H1 (cell line): Measurements from ENCODE around the gene NSUN6.

ENCODE experiments used
- TBP ChIP-seq: IDR thresholded peaks from 2 replicates; pipeline ENCODE4 v1.6.1; 2011; ENCODE audit warnings: low read depth, low read length, improper control_type of control experiment
- TF ChIP-seq, protein P1 (sequence below), 3 experiments: IDR thresholded peaks; 1 replicate in 2 of 3; 2 replicates in 1 of 3; pipeline versions ENCODE4 v1.5.1 to v1.6.1; 2011; ENCODE audit warnings: low read length in 3 of 3, mild to moderate bottlenecking in 3 of 3, inconsistent platforms in 2 of 3, low read depth in 1 of 3, moderate library complexity in 1 of 3; ENCODE audit not compliant: insufficient read depth in 1 of 3; ENCODE audit errors: control extremely low read depth in 1 of 3

GRCh38 chr10:18681971-18682411, 30.6 kb upstream of the NSUN6 start:
- no peak for TF ChIP-seq TBP
- TF ChIP-seq, protein P1, sequence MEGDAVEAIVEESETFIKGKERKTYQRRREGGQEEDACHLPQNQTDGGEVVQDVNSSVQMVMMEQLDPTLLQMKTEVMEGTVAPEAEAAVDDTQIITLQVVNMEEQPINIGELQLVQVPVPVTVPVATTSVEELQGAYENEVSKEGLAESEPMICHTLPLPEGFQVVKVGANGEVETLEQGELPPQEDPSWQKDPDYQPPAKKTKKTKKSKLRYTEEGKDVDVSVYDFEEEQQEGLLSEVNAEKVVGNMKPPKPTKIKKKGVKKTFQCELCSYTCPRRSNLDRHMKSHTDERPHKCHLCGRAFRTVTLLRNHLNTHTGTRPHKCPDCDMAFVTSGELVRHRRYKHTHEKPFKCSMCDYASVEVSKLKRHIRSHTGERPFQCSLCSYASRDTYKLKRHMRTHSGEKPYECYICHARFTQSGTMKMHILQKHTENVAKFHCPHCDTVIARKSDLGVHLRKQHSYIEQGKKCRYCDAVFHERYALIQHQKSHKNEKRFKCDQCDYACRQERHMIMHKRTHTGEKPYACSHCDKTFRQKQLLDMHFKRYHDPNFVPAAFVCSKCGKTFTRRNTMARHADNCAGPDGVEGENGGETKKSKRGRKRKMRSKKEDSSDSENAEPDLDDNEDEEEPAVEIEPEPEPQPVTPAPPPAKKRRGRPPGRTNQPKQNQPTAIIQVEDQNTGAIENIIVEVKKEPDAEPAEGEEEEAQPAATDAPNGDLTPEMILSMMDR (IDR thresholded peaks at IDR 0.05; ENCODE audit: control extremely low read depth in 1 of 3, insufficient read depth in 1 of 3, low read depth in 1 of 3, low read length in 3 of 3): no peak
